Keratinocyte (primary cell): ENCODE data around the gene ZBTB1.

Experiments used
- EZH2 ChIP-seq: IDR thresholded peaks from one replicate; pipeline ENCODE4 v1.6.1; 2012; ENCODE audit warnings: inconsistent platforms, mild to moderate bottlenecking, low read length, moderate library complexity
- TF ChIP-seq, protein P1 (sequence below), 3 experiments: IDR thresholded peaks in 1 of 3; conservative IDR thresholded peaks in 1 of 3; optimal IDR thresholded peaks in 1 of 3; 2 replicates in 2 of 3; 3 replicates in 1 of 3; pipeline versions ENCODE3 to v1.5.1; 2011; ENCODE audit warnings: low read length in 3 of 3, mild to moderate bottlenecking in 3 of 3, moderate library complexity in 2 of 3, control low read depth in 1 of 3, inconsistent platforms in 1 of 3; ENCODE audit not compliant: insufficient read depth in 2 of 3; ENCODE audit errors: extremely low read depth in 1 of 3

DNA sequence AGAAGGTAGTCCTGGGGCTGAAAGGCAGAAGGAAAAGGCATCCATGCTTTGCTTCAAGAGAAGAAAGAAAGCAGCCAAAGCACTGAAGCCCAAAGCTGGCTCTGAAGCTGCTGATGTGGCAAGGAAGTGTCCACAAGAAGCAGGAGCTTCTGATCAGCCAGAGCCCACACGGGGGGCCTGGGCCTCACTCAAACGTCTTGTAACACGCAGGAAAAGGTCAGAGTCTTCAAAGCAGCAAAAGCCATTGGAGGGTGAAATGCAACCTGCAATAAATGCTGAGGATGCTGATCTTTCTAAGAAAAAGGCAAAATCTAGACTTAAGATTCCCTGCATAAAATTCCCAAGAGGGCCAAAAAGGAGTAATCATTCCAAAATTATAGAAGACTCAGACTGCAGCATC lies 36.1 kb upstream of the ZBTB1 start:
- TF ChIP-seq, protein P1, sequence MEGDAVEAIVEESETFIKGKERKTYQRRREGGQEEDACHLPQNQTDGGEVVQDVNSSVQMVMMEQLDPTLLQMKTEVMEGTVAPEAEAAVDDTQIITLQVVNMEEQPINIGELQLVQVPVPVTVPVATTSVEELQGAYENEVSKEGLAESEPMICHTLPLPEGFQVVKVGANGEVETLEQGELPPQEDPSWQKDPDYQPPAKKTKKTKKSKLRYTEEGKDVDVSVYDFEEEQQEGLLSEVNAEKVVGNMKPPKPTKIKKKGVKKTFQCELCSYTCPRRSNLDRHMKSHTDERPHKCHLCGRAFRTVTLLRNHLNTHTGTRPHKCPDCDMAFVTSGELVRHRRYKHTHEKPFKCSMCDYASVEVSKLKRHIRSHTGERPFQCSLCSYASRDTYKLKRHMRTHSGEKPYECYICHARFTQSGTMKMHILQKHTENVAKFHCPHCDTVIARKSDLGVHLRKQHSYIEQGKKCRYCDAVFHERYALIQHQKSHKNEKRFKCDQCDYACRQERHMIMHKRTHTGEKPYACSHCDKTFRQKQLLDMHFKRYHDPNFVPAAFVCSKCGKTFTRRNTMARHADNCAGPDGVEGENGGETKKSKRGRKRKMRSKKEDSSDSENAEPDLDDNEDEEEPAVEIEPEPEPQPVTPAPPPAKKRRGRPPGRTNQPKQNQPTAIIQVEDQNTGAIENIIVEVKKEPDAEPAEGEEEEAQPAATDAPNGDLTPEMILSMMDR (optimal IDR thresholded peaks at IDR 0.05 in 1 of 3, IDR thresholded peaks at IDR 0.05 in 1 of 3, conservative IDR thresholded peaks at IDR 0.05 in 1 of 3; ENCODE audit: extremely low read depth in 1 of 3, insufficient read depth in 2 of 3, low read length in 3 of 3), result no peak
- TF ChIP-seq EZH2, result no peak
